RWPE2 (cell line): ENCODE results near the gene GRHL1.
A peak's percentile ranks its signal among the peaks of the same experiment; 100 is the strongest.

Source experiments
- ATAC-seq: fragments of 200-7000 bp; cut with Tn5 transposase; 3 replicates; pipeline ENCODE4 v1.9.1; 2021; ENCODE audit warnings: low read depth
- DNase-seq: peaks from one replicate; pipeline ENCODE4 v3.0.0-alpha.2; 2020; ENCODE audit warnings: low spot score
- H3K27ac ChIP-seq: fragments of 450-650 bp; 2 replicates; pipeline ENCODE4 v1.5.1; 2017; ENCODE audit warnings: mild to moderate bottlenecking; ENCODE audit not compliant: poor library complexity, severe bottlenecking
- H3K27me3 ChIP-seq: fragments of 250-450 bp; sonication (Bioruptor Pico); 2 replicates; pipeline ENCODE4 v1.5.1; 2021; ENCODE audit warnings: mild to moderate bottlenecking, moderate library complexity; ENCODE audit not compliant: insufficient read depth, poor library complexity, severe bottlenecking
- H3K36me3 ChIP-seq: fragments of 250-450 bp; sonication (Bioruptor Pico); 2 replicates; pipeline ENCODE4 v1.5.1; 2020; ENCODE audit warnings: low read depth, mild to moderate bottlenecking, moderate library complexity
- H3K4me1 ChIP-seq: fragments of 250-450 bp; sonication (Bioruptor Pico); 2 replicates; pipeline ENCODE4 v1.5.1; 2021; ENCODE audit warnings: mild to moderate bottlenecking, moderate library complexity; ENCODE audit not compliant: insufficient read depth, poor library complexity, severe bottlenecking
- H3K4me3 ChIP-seq: fragments of 250-450 bp; sonication (Bioruptor Pico); 2 replicates; pipeline ENCODE4 v1.5.1; 2021; ENCODE audit warnings: mild to moderate bottlenecking, moderate library complexity; ENCODE audit not compliant: severe bottlenecking
- H3K9me3 ChIP-seq: fragments of 250-450 bp; sonication (Bioruptor Pico); 2 replicates; pipeline ENCODE4 v1.5.1; 2021; ENCODE audit warnings: mild to moderate bottlenecking, moderate library complexity; ENCODE audit not compliant: severe bottlenecking
- TF ChIP-seq, protein P1 (sequence below): fragments of 450-650 bp; IDR thresholded peaks from one replicate; pipeline ENCODE4 v1.5.1; 2017; ENCODE audit warnings: mild to moderate bottlenecking, moderate library complexity; ENCODE audit not compliant: poor library complexity, severe bottlenecking

GRHL1 gene

DNA sequence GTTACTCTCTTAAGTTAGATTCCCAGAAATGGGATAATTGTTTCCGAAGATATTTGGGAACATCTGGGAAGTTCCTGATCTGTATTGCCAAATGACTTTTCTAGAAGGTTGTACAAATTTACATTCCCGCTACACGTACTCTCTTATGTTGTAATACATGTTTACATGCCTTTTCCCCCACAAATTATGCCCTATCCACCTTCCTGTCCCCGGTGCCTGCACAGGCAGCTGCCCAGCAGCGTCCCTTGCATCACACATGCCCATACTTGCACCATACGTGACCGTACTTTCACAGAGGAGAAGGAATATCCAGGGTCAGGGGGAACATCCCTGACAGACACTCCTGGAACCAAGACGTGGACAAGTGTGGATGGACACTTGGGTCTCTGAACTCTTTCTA is 67.7 kb downstream of the GRHL1 start:
- TF ChIP-seq, protein P1, sequence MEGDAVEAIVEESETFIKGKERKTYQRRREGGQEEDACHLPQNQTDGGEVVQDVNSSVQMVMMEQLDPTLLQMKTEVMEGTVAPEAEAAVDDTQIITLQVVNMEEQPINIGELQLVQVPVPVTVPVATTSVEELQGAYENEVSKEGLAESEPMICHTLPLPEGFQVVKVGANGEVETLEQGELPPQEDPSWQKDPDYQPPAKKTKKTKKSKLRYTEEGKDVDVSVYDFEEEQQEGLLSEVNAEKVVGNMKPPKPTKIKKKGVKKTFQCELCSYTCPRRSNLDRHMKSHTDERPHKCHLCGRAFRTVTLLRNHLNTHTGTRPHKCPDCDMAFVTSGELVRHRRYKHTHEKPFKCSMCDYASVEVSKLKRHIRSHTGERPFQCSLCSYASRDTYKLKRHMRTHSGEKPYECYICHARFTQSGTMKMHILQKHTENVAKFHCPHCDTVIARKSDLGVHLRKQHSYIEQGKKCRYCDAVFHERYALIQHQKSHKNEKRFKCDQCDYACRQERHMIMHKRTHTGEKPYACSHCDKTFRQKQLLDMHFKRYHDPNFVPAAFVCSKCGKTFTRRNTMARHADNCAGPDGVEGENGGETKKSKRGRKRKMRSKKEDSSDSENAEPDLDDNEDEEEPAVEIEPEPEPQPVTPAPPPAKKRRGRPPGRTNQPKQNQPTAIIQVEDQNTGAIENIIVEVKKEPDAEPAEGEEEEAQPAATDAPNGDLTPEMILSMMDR = no peak
- no peaks in the 10 kb centered on the region for H3K9me3 ChIP-seq
- peaks cover 9% of the 10 kb centered on the region for H3K4me1 ChIP-seq
- H3K27me3 ChIP-seq = no peaks in the 10 kb centered on the region
- H3K36me3 ChIP-seq = no peaks in the 10 kb centered on the region
- no peak overlapping the region for H3K27ac ChIP-seq
- DNase-seq (no peak), ATAC-seq (peak; percentile 44; the same call in 2 of the 3 replicates)
- no peak overlapping the region for H3K4me3 ChIP-seq

DNA sequence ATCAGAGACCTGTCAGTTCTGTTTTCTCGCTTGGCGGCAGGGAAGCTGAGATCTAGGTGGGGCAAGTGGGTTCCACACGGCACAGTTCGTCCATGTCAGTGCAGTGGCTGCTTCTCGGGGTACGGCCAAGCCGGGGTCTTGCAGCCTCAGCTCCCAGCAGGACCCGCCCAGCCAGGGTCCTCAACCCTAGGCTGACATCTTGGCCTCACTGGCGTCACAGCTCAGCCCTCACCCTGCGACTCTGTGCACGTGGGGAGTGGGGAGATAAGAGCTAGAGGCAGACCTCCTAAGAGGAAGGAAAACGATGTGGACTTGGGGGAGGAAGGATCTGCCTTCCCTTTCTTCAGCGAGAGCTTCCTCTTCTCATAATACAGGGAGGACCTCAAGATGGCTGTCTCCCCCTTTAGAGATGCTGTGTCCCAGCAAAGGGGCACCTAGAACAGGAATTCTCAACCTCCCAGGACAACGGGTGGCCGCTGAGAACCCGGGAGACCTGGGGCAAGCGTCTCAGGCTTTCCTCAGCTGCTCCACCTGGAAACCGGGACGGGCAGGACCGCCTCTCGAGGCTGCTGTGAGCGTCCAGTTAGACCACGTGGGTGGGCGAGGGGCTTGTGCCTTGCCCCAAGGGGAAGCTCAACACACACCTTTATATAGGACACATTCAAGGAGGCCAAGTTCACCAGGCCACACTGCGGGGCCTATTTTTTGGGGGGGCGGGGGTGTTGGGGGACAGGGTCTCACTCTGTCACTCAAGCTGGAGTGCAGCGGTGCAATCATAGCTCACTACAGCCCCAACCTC is 68.3 kb downstream of the GRHL1 start:
- Histone ChIP-seq H3K27me3 (no peaks in the 10 kb centered on the region), H3K4me1 (peaks cover 9% of the 10 kb centered on the region), H3K27ac (no peak overlapping the region), H3K9me3 (no peaks in the 10 kb centered on the region), H3K4me3 (no peak overlapping the region), H3K36me3 (no peaks in the 10 kb centered on the region)
- TF ChIP-seq, protein P1 = no peak
- DNase-seq = no peak
- ATAC-seq = no peak

DNA sequence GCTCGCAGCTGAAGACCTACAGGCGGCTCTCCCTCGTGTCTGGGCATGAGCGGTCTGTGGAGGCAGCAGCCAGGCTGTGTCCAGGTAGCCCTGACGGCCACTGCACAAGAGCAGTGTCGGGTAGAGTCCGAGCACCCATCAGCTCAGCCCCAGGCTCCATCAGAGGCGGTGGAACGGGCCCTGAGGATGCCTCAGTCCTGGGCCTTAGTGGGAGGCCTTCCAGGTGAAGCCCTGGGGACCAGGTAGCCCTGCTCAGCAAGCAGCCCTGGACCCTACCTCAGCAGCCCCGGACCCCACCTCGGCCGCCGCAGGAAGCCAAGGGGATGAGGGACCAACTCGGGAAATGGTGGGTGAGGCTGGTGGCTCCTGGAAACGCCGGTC is 70.5 kb downstream of the GRHL1 start:
- ATAC-seq (no peak; the same call in 2 of the 3 replicates), DNase-seq (no peak)
- peaks cover 9% of the 10 kb centered on the region for H3K4me1 ChIP-seq
- TF ChIP-seq, protein P1 = no peak
- no peaks in the 10 kb centered on the region for H3K36me3 ChIP-seq
- no peaks in the 10 kb centered on the region for H3K27me3 ChIP-seq
- no peaks in the 10 kb centered on the region for H3K9me3 ChIP-seq
- H3K4me3 ChIP-seq = no peak overlapping the region
- H3K27ac ChIP-seq = no peak overlapping the region

DNA sequence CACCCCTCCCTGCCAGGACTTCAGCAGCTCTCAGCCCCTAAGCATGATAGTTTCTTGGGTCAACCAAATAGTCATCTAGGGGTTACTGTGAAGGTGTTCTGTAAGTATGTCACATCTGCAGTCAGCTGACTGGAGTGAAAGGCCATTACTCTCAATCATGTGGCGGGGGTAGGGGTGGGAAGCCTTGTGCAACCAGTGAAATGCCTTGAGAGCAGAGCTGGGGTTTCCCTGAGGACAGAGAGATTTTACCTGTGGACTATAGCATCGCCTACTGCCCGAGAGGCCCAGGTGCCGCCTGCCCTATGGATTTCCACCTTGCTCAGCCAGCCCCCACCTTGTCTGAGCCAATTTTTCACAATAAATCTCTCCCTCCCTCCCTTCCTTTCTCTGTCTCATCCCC is 71.0 kb downstream of the GRHL1 start:
- H3K4me3 ChIP-seq = no peak overlapping the region
- no peak for DNase-seq
- no peak overlapping the region for H3K27ac ChIP-seq
- H3K36me3 ChIP-seq = no peaks in the 10 kb centered on the region
- TF ChIP-seq, protein P1 = no peak
- H3K4me1 ChIP-seq = peaks cover 9% of the 10 kb centered on the region
- no peak for ATAC-seq
- H3K27me3 ChIP-seq = no peaks in the 10 kb centered on the region
- no peaks in the 10 kb centered on the region for H3K9me3 ChIP-seq
